GM12891 (cell line): ENCODE data around the gene LAPTM4A.

Experiments used
- PAX5 ChIP-seq: IDR thresholded peaks from 2 replicates; pipeline ENCODE4 v1.6.1; 2011; ENCODE audit warnings: low read length, moderate library complexity, mild to moderate bottlenecking; ENCODE audit not compliant: insufficient read depth, severe bottlenecking
- POLR2A ChIP-seq: IDR thresholded peaks from 2 replicates; pipeline ENCODE4 v1.6.1; 2011; ENCODE audit warnings: low read depth, low read length, control low read depth
- POLR2AphosphoS5 ChIP-seq: IDR thresholded peaks from 2 replicates; pipeline ENCODE4 v1.6.1; 2011; ENCODE audit warnings: low read depth, low read length, control low read depth
- POU2F2 ChIP-seq: IDR thresholded peaks from 2 replicates; pipeline ENCODE4 v1.6.1; 2011; ENCODE audit warnings: low read depth, mild to moderate bottlenecking, control low read depth, low read length, moderate library complexity
- SPI1 ChIP-seq: IDR thresholded peaks from 2 replicates; pipeline ENCODE4 v1.6.1; 2011; ENCODE audit warnings: low read depth, low read length, control low read depth
- TAF1 ChIP-seq: IDR thresholded peaks from 2 replicates; pipeline ENCODE4 v1.6.1; 2011; ENCODE audit warnings: low read depth, low read length, control low read depth

- TF ChIP-seq POLR2A (no peak), SPI1 (no peak), POLR2AphosphoS5 (no peak), TAF1 (no peak), PAX5 (no peak), POU2F2 (no peak)
Observed at GRCh38 chr2:20030224-20030623, 21.2 kb downstream of the LAPTM4A start.
